HG02973 (cell line): Measurements from ENCODE around the gene CARM1.

Source experiments
- ATAC-seq: cut with Tn5 transposase; IDR thresholded peaks from one replicate; pipeline ENCODE4 v1.9.1; 2021; ENCODE audit warnings: moderate library complexity; ENCODE audit not compliant: unreplicated experiment

CARM1 gene

GRCh38 chr19:10968527-10969135 is 97.3 kb downstream of the CARM1 start:
- no peak for ATAC-seq

DNA sequence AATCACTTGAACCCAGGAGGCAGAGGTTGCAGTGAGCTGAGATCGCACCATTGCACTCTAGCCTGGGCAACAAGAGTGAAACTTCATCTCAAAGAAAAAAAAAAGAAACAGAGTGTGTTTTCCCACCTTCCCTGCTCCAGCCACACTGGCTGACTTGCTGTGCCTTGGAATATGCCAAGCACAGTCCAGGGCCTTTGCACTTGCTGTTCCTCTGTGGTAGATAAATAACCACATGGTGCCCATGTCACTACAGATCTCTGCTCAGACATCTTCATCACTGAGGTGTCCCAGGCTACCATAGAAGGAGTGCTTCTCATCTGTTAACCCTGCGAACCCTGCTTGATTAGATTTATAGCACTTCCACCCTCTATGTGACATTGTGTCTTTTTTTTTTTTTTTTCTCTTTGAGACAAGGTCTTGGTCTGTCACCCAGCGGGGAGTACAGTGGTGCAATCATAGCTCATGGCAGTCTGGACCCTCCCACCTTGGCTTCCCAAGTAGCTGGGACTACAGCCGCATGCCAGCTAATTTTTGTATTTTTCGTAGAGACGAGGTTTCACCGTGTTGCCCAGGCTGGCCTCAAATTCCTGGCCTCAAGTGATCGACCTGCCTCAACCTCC is 99.9 kb downstream of the CARM1 start:
- ATAC-seq, result no peak
